Measurements from ENCODE around the gene GRK3.
"Not testable (repeated sequence)": the region's sequence is repeated elsewhere in the genome, so short reads cannot be mapped to it uniquely, and the experiment has no call there.

DNA sequence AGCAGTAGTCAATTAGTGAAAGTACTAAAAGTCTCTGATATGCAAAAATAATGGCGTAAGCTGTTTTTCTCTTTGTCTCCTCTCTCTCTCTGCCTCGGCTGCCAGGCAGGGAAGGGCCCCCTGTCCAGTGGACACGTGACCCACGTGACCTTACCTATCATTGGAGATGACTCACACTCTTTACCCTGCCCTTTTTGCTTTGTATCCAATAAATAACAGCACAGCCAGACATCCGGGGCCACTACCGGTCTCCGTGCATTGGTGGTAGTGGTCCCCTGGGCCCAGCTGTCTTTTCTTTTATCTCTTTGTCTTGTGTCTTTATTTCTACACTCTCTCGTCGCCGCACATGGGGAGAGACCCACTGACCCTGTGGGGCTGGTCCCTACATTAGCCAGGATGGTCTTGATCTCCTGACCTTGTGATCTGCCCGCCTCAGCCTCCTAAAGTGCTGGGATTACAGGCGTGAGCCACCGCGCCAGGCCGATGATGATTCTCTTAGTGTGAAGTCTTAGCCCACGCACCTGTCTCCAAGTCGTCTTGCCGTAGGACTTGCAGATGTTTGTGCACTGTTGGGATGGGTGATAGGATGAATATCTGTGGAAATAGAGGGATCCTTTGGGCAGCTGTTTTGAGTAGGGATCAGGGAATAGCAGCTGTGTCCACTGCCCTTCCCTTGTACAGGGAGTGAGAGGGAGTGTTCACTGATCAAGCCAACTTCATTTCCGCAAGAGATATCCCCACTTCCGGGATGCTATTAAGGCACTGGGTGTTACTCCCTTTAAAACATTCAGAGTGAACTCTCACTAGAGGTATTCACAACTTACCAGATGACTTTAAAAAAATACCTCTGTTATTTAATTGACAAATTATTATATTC lies 61.5 kb downstream of the GRK3 start:
- TF ChIP-seq, protein P1, sequence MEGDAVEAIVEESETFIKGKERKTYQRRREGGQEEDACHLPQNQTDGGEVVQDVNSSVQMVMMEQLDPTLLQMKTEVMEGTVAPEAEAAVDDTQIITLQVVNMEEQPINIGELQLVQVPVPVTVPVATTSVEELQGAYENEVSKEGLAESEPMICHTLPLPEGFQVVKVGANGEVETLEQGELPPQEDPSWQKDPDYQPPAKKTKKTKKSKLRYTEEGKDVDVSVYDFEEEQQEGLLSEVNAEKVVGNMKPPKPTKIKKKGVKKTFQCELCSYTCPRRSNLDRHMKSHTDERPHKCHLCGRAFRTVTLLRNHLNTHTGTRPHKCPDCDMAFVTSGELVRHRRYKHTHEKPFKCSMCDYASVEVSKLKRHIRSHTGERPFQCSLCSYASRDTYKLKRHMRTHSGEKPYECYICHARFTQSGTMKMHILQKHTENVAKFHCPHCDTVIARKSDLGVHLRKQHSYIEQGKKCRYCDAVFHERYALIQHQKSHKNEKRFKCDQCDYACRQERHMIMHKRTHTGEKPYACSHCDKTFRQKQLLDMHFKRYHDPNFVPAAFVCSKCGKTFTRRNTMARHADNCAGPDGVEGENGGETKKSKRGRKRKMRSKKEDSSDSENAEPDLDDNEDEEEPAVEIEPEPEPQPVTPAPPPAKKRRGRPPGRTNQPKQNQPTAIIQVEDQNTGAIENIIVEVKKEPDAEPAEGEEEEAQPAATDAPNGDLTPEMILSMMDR (IDR thresholded peaks at IDR 0.05), result not testable (repeated sequence)
- not testable (repeated sequence) for TF ChIP-seq POLR2A (IDR thresholded peaks at IDR 0.05)
